GM19455 (cell line): Measurements from ENCODE around the gene B3GALNT2.
A peak's percentile ranks its signal among the peaks of the same experiment; 100 is the strongest.

Source experiments
- ATAC-seq: cut with Tn5 transposase; IDR thresholded peaks from one replicate; pipeline ENCODE4 v1.9.1; 2021; ENCODE audit not compliant: unreplicated experiment

The B3GALNT2 gene

DNA sequence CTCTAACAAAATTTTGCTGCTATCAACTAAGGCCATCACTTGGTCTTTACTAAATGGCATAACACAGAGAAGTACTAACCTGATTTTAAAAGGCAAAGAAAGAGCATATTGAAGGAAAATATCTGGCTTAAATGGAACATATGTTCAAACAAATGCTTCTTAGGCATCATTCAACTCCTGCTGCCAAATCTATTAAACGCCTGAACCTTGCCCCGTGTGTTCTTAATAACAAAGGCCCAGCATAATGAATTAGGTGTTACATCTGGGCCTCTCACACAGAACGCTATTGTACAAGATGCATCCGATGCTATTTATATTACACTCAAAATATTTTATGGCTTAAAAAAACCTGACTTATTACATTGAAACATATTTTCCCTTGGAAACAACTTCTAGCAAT is 48.4 kb downstream of the B3GALNT2 start:
- no peak for ATAC-seq

DNA sequence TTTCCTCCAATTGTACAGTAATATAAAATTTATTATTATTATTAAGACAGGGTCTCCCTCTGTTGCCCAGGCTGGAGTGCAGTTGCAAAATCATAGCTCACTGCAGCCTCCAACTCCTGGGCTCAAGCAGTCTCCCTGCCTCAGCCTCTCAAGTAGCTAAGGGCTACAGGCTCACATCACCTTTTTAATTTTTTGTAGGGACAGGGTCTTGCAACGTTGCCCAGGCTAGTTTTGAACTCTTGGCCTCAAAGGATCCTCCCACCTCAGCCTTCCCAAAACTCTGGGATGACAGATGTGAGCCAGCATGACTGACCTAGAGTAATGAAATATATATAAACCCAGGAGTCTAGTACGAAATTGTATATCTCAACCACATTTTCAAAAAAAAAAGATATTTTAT is 49.2 kb downstream of the B3GALNT2 start:
- ATAC-seq: no peak

DNA sequence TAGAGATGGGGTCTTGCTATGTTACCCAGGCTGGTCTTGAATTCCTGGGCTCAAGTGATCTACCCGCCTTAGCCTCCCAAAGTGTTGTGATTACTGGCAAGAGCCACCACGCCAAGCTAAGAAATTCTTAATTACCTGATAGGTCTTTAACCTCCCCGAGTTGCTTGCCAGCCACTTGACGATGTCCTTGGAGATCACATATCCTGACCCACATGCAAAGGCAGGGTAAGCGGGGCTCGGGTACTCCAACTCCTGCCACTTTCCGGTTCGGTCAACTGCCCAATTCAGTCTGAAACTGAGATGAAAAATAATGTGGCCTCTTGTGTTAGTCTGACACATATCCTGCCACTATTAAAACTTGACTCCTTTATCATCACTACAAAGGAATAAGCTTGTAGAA is 50.2 kb downstream of the B3GALNT2 start:
- no peak for ATAC-seq

DNA sequence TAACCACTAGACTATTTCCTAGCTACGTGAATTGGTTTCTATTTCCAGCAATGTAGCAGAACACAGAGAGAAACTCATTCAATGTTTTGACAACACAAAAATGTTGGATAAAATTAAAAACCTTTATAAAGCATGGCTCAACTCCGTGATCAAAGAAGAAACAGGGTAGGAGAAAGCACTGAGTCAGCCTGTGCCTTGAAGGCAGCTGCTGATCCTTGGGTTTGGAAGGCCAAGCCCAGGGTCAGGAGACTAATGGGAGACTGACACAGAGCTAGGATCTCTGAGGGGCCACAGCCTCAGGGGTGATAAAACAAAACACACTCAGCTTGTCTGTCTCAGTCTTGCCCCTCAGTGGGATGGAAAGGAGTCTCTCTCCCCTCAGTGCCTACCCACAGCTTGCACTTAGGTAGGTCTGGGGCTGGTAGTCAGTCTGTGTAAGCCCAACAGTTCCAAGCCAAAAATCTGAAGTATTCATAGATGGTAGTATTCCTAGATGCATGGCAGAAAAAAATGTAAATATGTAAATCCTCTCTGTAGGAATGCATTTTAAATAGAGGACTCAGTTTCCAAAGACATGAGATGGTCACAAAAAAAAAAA is 53.3 kb downstream of the B3GALNT2 start:
- ATAC-seq: no peak

DNA sequence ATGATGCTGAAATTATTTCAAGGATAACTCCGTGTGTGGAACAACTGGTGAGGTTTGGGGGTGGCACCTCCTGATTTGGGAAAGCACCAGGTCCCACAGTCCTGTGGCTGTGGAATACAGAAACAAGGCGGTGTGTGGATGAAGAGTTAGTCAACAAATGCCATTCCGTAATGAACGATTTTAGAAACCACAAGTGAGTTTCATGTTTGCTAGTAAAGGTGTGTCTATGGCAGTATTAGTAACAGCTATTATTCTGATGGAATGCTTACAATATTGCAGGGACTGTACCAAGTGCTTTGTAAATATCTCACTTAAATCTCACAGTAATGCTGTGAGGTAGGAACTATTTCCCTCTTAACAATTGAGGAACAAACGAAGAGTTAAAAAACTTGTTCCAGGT is 53.8 kb downstream of the B3GALNT2 start:
- ATAC-seq: no peak

DNA sequence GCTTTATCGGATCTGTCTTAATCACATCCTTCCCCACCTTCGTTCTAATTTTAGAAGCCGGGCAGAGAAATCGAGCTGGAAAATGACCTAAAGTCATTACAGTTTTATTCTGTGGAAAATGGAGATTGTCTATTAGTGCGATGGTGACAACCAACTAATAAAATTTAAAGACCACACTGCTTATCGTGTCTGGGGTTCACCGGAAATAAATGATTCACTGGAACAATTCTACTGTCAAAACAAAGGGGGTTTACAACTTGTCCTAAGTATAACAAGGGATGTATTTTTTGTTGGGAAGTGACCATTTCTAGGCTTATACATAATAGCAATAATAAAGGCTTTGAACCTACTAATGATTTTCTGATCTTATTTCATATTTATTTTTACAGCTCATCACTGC is 55.6 kb downstream of the B3GALNT2 start:
- no peak for ATAC-seq

DNA sequence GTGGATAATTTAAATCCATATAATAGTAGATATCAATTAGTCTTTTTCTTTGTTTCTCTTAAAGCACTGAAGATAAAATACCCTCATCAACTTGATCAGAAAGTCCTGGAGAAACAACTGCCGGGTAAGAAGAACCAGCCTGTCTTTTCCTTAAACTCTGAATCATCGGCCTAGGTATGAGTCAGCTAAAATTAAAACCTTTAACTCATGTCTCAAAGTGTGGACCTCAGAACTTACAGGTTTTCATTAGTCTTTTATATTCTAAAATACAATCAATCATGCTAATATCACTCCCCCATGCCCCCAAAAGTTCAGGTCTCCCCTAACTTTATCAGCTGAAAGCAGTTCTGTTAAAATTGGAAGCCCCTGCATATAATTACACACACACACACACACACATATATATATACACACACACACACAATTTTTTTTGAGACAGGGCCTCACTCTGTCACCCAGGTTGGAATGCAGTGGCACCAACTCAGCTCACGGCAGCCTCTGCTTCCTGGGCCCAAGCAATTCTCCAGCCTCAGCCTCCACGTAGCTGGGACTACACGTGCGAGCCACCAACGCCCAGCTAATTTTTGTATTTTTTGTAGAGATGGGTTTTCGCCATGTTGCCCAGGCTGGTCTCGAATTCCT is 61.3 kb downstream of the B3GALNT2 start:
- ATAC-seq: no peak

DNA sequence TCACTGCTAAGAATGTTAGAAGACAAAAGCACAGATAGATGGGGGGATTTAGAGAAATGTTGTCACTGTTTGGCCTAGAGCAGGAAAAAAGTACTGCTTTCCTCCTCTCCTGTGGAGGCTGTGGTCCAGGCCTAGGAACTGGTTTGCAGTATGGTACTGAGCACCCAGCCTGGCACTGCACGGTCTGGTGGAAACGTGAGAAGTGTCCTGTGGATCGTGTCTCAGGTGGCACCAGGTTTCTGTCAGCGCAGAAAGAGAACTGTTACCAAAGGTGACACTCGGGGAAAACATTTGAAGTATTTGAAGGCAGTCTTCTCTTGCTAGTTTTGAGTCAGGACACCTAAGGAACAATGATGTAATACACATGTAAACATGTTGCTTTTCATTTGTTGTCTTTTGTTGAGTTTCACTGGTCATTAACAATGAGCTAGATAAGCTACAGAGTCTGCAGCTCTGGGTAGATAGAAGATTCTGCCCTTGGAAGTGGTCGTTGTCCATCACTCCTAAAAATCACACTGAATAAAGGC is 63.0 kb downstream of the B3GALNT2 start:
- no peak for ATAC-seq

DNA sequence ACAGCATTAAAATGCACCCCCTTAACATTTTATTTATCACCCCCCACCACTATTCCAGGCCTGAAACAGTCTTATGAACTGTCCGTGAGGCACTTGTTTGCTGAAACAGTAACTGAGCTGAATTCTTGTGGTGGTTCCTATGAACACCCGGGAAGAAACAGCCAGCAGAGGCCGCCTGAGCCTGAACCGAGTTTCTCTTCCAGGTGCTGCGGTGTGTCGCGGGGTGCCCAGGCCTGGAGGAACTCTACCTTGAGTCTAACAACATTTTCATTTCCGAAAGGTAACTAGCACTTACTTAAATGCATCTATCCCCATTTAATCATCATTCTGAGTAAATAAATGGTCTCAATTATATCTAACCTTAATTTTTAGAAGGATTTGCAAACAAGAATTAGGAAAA is 70.3 kb downstream of the B3GALNT2 start:
- no peak for ATAC-seq

DNA sequence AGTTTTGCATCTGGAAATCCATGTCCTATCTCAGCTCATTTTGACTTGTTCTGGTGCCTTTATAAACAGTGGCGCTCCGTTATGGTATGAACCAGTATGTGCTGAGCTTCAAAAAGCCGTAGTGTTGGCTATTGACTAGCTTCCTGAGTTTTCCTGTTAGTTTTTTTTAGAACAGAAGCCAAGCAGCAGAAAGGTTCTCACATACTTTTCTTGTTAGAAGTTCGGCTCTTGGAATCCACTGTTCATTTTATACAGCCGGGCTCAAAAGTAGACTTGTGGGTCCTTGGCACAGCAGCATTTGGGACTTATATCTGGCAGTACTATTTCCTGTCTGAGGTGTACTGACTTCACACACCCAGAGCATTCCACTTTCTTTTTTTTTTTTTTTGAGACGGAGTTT is 73.3 kb downstream of the B3GALNT2 start:
- no peak for ATAC-seq

DNA sequence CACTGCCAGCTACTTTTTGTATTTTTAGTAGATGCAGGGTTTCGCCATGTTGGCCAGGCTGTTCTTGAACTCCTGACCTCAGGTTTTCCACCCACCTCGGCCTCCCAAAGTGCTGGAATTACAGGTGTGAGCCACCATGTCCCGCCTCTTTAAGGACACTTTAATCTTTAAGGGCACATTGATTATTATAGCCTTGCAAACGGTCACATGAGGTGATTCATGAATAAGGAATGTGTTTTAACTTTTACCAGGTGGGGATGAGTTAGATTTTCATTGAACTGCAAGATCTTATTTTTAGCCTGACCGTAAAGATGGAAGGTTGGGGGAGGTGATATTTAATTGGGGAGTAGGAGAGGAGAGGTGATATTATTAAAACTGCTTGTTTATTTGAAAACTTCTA is 75.1 kb downstream of the B3GALNT2 start:
- no peak for ATAC-seq

DNA sequence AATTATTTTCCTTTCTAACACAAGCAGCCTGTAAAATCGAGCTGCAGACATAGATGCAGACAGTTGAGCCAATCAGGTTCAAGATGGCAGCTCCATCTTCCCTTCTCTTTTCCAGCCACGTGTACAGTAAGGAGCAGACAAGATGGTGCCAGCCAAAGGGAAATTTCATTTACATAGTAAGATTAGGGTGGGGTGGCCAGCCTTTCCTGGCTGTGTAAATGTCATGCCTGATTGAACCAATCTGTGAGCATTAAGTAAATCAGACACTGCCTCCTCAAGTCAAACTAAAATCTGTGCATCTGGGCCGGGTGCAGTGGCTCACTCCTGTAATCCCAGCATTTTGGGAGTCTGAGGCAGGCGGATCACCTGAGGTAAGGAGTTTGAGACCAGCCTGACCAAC is 76.8 kb downstream of the B3GALNT2 start:
- ATAC-seq: no peak

DNA sequence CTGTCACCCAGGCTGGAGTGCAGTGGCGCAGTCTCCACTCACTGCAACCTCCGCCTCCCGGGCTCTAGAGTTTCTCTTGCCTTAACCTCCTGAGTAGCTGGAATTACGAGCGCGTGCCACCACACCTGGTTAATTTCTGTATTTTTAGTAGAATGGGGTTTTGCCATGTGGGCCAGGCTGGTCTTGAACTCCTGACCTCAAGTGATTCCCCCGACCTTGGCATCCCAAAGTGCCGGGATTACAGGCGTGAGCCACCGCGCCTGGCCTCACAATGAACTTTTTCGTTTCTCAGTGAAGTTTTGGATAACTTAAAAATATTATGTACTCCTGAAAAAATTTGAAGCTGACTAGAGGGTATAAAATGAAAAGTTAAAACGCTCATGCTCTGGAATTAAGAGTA is 77.6 kb downstream of the B3GALNT2 start:
- no peak for ATAC-seq

DNA sequence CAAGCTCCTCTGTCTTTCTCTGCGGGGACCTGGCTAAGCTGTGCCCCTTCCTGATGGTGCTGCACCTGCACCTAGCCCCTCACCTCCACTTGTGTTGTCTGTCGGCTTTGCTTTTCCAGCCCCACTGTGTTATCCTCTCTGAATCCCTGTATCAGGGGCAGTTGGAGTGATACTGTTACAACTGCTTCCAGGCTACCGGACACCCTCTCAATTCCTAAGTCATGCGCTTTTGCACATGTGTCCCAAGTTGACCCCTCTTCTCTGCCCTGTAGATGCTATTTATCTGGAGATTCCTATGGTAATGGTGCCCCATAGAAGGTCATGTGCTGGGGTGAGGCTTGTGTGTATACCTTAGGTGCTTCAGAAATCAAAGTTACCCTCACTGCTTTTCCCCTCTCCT is 78.1 kb downstream of the B3GALNT2 start:
- ATAC-seq: no peak

DNA sequence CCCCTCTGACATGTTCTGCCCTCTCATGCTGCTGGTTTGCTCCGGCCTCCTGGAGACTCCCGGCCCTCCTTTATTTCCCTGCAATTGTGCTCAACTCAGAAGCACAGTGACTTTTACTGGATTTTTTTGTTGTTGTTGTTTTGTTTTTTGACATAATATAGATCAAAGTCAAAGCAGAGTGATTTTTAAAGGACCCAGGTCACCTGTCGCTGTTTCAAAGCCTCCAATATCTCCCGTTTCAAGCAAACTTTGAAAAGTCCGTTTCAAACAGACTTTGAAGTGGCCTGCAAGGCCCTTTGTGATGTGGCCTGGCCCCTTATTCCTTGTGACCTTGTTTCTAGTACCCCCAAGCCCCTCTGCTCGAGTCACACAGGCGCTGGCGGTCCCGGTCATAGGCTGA is 78.9 kb downstream of the B3GALNT2 start:
- no peak for ATAC-seq

DNA sequence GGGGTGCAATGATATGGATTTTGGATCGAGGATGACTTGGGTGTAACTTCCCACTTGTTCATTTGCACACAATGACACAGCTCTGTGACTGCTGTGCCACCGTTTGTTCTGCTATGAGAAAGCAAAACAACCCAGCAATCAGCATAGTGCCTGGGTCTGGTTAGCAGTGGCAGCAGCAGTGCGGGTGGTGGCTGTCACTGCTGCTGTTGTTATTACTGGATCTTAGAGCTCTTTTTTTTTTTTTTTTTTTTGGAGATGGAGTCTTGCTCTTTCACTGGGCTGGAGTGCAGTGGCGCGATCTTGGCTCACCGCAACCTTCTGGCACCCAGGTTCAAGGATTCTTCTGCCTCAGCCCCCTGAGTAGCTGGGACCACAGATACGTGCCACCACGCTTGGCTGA is 80.2 kb downstream of the B3GALNT2 start:
- ATAC-seq: no peak

DNA sequence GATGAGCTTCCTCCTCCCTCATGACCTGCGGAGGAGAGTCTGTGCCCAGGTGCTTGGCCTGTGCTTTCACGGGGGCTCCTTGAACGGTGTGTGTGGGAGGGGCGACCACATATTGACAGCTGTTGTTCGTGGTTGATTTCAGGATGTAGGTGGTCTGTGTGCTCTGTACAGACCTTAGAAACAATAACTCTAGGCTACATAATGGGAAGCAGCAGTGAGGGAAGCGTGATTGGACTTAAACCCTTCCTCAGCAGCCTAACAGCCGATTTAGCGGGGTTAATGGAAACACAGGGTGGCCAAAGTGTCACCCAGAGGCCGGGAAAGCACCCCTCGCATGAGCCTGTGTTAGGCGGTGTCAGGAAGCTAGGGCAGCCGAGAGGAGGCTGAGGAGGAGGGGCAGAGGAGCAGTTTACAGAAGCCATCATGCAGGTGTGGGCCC is 81.0 kb downstream of the B3GALNT2 start:
- ATAC-seq: no peak

DNA sequence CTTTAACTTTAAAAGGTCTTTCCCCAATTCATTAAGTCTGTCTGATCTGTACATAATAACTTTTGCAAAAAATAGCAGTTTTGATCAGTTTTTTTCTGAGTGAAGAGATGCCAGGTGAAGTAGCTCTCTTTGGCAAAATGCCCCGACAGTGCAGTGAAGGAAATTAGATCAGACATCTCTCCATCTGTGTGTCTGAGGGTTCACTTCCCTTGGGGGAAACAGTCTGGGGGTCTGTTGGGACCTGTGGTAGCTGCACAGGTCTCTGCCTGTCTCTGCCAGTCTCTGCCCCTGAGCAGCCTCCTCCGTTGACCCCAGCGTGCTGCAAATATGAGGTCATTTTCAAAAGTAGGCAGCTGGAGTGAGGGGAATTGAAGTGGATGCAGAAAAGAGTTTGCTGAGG is 82.5 kb downstream of the B3GALNT2 start:
- ATAC-seq: no peak

DNA sequence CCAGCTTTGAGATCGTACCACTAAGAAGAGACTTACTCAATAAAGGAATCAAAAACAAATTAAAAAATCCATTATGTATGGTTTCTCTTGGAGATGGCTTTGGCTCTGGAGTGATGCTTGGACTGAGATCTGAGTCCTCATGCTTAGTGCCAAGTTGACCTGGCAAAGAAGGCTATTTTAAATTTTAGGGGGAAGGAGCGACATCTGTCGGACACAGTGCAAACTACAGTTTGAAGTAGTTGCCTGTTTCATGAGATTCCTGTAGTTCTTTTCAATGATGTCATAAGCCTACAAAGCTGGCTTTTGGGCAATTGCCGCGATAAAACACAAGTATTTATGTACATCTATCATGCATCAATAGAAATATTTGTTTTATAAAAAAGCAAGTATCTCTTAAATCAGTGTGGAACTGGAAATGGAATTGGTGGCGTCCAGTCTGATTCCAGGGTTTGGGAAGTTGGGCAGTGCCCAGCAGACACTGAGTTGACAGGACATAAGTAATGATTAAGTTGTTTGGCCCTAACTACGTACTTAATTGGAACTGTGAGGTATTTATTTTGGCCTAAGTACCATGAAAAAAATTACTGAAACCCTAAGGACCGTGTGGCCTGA is 87.1 kb downstream of the B3GALNT2 start:
- no peak for ATAC-seq

DNA sequence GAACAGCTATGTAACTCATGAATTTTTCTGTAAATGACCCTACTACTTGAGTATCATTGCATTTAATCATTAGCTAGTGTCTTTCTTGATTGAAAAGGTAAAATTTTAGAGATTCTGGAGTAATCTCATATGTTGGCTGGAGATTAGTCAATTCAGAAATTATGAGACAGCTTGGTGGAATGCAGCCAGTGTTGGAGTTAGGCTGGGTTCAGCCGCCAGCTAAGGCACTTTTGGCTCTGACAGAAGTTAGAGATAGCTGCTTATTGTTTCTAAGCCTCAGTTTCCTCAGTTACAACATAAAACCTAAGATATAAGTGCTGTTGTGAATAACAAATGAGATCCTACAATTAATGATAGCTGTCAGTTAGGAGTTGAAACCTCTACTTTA is 87.6 kb downstream of the B3GALNT2 start:
- no peak for ATAC-seq

DNA sequence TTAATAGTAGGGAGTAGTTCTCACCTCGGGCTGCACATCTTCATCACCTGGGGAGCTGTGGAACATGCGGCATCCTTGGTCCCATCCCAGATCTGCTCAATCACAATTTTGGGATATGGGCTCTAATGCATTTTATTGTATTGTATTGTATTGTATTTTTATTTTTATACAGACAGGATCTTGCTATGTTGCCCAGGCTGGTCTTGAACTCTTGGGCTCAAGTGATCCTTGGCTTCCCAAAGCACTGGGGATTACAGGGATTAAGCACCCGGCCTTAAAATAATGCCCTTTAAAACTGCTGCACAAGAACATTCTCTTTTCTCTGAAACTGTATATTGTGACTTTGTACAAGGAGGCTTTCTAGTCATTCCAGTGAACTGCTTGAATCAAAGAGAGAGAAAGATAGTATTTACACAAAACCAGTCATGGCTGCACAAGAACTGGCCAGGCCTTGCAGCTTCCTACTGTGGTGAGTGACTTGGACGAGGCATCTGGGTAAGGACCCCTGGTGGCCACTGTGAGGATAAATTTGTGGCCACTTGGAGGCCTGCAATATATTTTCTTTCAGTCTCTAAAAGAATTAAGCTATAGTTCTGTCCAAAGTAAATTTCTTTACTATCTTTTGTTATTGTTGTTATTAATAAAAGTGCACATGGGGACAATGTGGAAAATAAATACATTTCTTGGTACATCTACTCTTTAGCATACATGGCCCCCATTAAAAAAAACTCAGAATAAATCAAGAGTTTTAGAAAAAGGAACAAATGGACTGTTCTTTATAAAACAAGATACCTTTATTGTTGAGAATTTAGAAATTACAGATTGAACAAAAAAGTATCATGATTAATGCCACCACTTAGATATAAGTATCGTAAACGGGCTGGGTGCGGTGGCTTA is 89.0 kb downstream of the B3GALNT2 start:
- ATAC-seq: peak; percentile 73
